H1 (cell line): ENCODE measurements around the gene FAT3. TPM values are rescaled to one million over a fixed set of nuclear protein-coding genes. Genes with fewer than 3 reads are reported as not detected.

Source experiments
- CTCF ChIA-PET: fragments of 300-600 bp; sonication (Branson Sonifier 250); formaldehyde crosslinking; loops from one replicate; lab custom pipeline; 2021; ENCODE audit not compliant: partially characterized antibody; lab: Charles Lee
- POLR2A ChIA-PET: fragments of 300-600 bp; sonication (Branson Sonifier 250); formaldehyde crosslinking; loops from one replicate; lab custom pipeline; 2021; ENCODE audit warnings: inconsistent platforms; ENCODE audit not compliant: partially characterized antibody; lab: Charles Lee
- DNase-seq, 2 experiments: peaks; one replicate each; pipeline versions ENCODE4 v3.0.0 to v3.0.0-alpha.2; 2010 to 2022; ENCODE audit warnings: low spot score in 2 of 2, low read depth in 1 of 2, mixed read lengths in 1 of 2
- FAIRE-seq: peaks from 2 replicates; lab custom pipeline; 2011; peaks lifted over from hg19 to GRCh38; lab: Jason Lieb, UNC
- H2AFZ ChIP-seq: 2 replicates; pipeline ENCODE4 v1.8.1; 2012; ENCODE audit warnings: low read length, inconsistent platforms
- H2AK5ac ChIP-seq: 2 replicates; pipeline ENCODE4 v1.6.1; 2013; ENCODE audit warnings: low read depth, low read length
- H2BK120ac ChIP-seq: replicated peaks from 2 replicates; pipeline ENCODE3; 2013; ENCODE audit warnings: low read depth, low read length, inconsistent platforms
- H2BK12ac ChIP-seq: 2 replicates; pipeline ENCODE4 v1.6.1; 2013; ENCODE audit warnings: low read depth, low read length
- H2BK15ac ChIP-seq: 2 replicates; pipeline ENCODE4 v1.6.1; 2013; ENCODE audit warnings: low read length
- H2BK20ac ChIP-seq: 2 replicates; pipeline ENCODE4 v1.6.1; 2013; ENCODE audit warnings: low read length
- H2BK5ac ChIP-seq: 2 replicates; pipeline ENCODE4 v1.6.1; 2013; ENCODE audit warnings: low read depth, low read length
- H3K14ac ChIP-seq: 2 replicates; pipeline ENCODE4 v1.6.1; 2013; ENCODE audit warnings: inconsistent platforms; ENCODE audit not compliant: insufficient read length
- H3K18ac ChIP-seq: 2 replicates; pipeline ENCODE4 v1.6.1; 2013; ENCODE audit warnings: low read length; ENCODE audit errors: extremely low read depth
- H3K23ac ChIP-seq: 2 replicates; pipeline ENCODE4 v1.6.1; 2013; ENCODE audit warnings: inconsistent platforms; ENCODE audit not compliant: insufficient read length
- H3K23me2 ChIP-seq: 2 replicates; pipeline ENCODE4 v1.6.1; 2013; ENCODE audit warnings: low read depth, low read length
- H3K27ac ChIP-seq: 2 replicates; pipeline ENCODE4 v1.6.1; 2011; ENCODE audit warnings: low read depth, low read length, inconsistent platforms
- H3K27me3 ChIP-seq, 4 experiments: replicated peaks in 1 of 4; 1 replicate in 1 of 4; 2 replicates in 3 of 4; pipeline versions ENCODE4 v1.6.1 to v1.8.1; 2011 to 2013; ENCODE audit warnings: low read length in 3 of 4, mild to moderate bottlenecking in 3 of 4, inconsistent platforms in 2 of 4, mixed read lengths in 2 of 4, moderate library complexity in 1 of 4; ENCODE audit not compliant: control insufficient read depth in 3 of 4, insufficient read depth in 3 of 4; ENCODE audit errors: extremely low read depth in 1 of 4
- H3K36me3 ChIP-seq, 4 experiments: 2 replicates each; pipeline versions ENCODE4 v1.6.1 to v1.8.1; 2011 to 2013; ENCODE audit warnings: mild to moderate bottlenecking in 4 of 4, low read length in 3 of 4, moderate library complexity in 2 of 4, control low read depth in 1 of 4, inconsistent platforms in 1 of 4; ENCODE audit not compliant: insufficient read depth in 4 of 4, control insufficient read depth in 2 of 4
- H3K4ac ChIP-seq: replicated peaks from 2 replicates; pipeline ENCODE3; 2013; ENCODE audit warnings: low read length, low read depth, mixed read lengths, inconsistent platforms; ENCODE audit not compliant: insufficient read length
- H3K4me1 ChIP-seq, 4 experiments: replicated peaks in 1 of 4; 1 replicate in 1 of 4; 2 replicates in 3 of 4; pipeline versions ENCODE4 v1.6.1 to v1.8.1; 2011 to 2013; ENCODE audit warnings: low read length in 3 of 4, inconsistent platforms in 2 of 4, mixed read lengths in 1 of 4; ENCODE audit not compliant: insufficient read depth in 4 of 4, control insufficient read depth in 3 of 4
- H3K4me2 ChIP-seq, 2 experiments: 2 replicates each; pipeline versions ENCODE4 v1.6.1 to v1.8.1; 2011 to 2013; ENCODE audit warnings: low read depth in 2 of 2, low read length in 2 of 2, control low read depth in 1 of 2, inconsistent platforms in 1 of 2, mild to moderate bottlenecking in 1 of 2; ENCODE audit not compliant: insufficient read depth in 1 of 2
- H3K4me3 ChIP-seq, 4 experiments: fragments of 200-600, 300-600 bp in 1 of 4; sonication (generic), shearing (Covaris generic), sonication (Bioruptor Twin) in 1 of 4; 2 replicates each; pipeline versions ENCODE4 v1.5.1 to v1.8.1; 2011 to 2016; ENCODE audit warnings: low read length in 4 of 4, low read depth in 3 of 4, control low read depth in 2 of 4, inconsistent platforms in 2 of 4, mild to moderate bottlenecking in 2 of 4, mixed read lengths in 1 of 4, moderate library complexity in 1 of 4; ENCODE audit not compliant: insufficient read depth in 2 of 4; ENCODE audit errors: extremely low read depth in 1 of 4
- H3K56ac ChIP-seq: replicated peaks from 2 replicates; pipeline ENCODE3; 2013; ENCODE audit warnings: low read depth, mild to moderate bottlenecking, mixed read lengths, low read length, inconsistent platforms; ENCODE audit not compliant: insufficient read length
- H3K79me1 ChIP-seq: 2 replicates; pipeline ENCODE4 v1.6.1; 2013; ENCODE audit warnings: low read depth, low read length, control low read depth
- H3K79me2 ChIP-seq, 2 experiments: 2 replicates each; pipeline versions ENCODE4 v1.6.1 to v1.8.1; 2012 to 2013; ENCODE audit warnings: low read length in 2 of 2, mild to moderate bottlenecking in 2 of 2, inconsistent platforms in 1 of 2; ENCODE audit not compliant: insufficient read depth in 2 of 2, control insufficient read depth in 1 of 2
- H3K9ac ChIP-seq, 4 experiments: replicated peaks in 1 of 4; 1 replicate in 1 of 4; 2 replicates in 3 of 4; pipeline versions ENCODE4 v1.6.1 to v1.8.1; 2011 to 2013; ENCODE audit warnings: low read depth in 3 of 4, low read length in 3 of 4, control low read depth in 2 of 4, mild to moderate bottlenecking in 2 of 4, moderate library complexity in 2 of 4, inconsistent platforms in 1 of 4; ENCODE audit errors: extremely low read depth in 1 of 4
- H3K9me3 ChIP-seq, 2 experiments: 2 replicates each; pipeline versions ENCODE4 v1.6.1 to v1.8.1; 2012 to 2013; ENCODE audit warnings: mild to moderate bottlenecking in 2 of 2, moderate library complexity in 2 of 2, control low read depth in 1 of 2, inconsistent platforms in 1 of 2, low read depth in 1 of 2, low read length in 1 of 2, mixed read lengths in 1 of 2; ENCODE audit not compliant: insufficient read depth in 2 of 2
- H4K20me1 ChIP-seq, 2 experiments: replicated peaks in 1 of 2; 2 replicates each; pipeline versions ENCODE3 to v1.8.1; 2011 to 2013; ENCODE audit warnings: inconsistent platforms in 2 of 2, low read length in 2 of 2, mild to moderate bottlenecking in 1 of 2; ENCODE audit not compliant: insufficient read depth in 2 of 2, control insufficient read depth in 1 of 2
- H4K5ac ChIP-seq: 2 replicates; pipeline ENCODE4 v1.6.1; 2013; ENCODE audit warnings: low read length, low read depth, mixed read lengths, inconsistent platforms; ENCODE audit not compliant: insufficient read length
- H4K8ac ChIP-seq: 2 replicates; pipeline ENCODE4 v1.8.0; 2013; ENCODE audit warnings: mild to moderate bottlenecking, moderate library complexity, low read length, inconsistent platforms; ENCODE audit not compliant: insufficient read depth; ENCODE audit errors: extremely low read depth
- H4K91ac ChIP-seq: replicated peaks from 2 replicates; pipeline ENCODE3; 2013; ENCODE audit warnings: low read length, mixed read lengths, inconsistent platforms; ENCODE audit not compliant: insufficient read length
- ASH2L ChIP-seq: fragments of 200-600, 300-600 bp; sonication (generic); IDR thresholded peaks from one replicate; pipeline ENCODE4 v1.7.1; 2017; ENCODE audit warnings: low read length
- BCL11A ChIP-seq, 2 experiments: IDR thresholded peaks; one replicate each; pipeline ENCODE4 v1.6.1; 2011; ENCODE audit warnings: low read depth in 2 of 2, low read length in 2 of 2, mild to moderate bottlenecking in 2 of 2
- CEBPB ChIP-seq: IDR thresholded peaks from 2 replicates; pipeline ENCODE4 v1.6.1; 2012; ENCODE audit warnings: low read depth, low read length
- CHD2 ChIP-seq: IDR thresholded peaks from 2 replicates; pipeline ENCODE4 v1.6.1; 2012; ENCODE audit warnings: low read length, improper control_type of control experiment
- POLR2A ChIP-seq, 2 experiments: IDR thresholded peaks; 1 replicate in 1 of 2; 2 replicates in 1 of 2; pipeline ENCODE4 v1.6.1; 2011; ENCODE audit warnings: low read depth in 2 of 2, low read length in 2 of 2, mild to moderate bottlenecking in 2 of 2; ENCODE audit errors: control extremely low read depth in 1 of 2
- RFX5 ChIP-seq: IDR thresholded peaks from 2 replicates; pipeline ENCODE4 v1.6.1; 2011; ENCODE audit warnings: low read depth, low read length, improper control_type of control experiment, borderline replicate concordance
- SUZ12 ChIP-seq: fragments of 200-600 bp; sonication (generic); IDR thresholded peaks from 2 replicates; pipeline ENCODE4 v1.6.1; 2012; ENCODE audit warnings: mild to moderate bottlenecking, inconsistent platforms, low read length, moderate library complexity, mixed read lengths
- TAF7 ChIP-seq: optimal IDR thresholded peaks from 2 replicates; pipeline ENCODE3; 2011; ENCODE audit warnings: low read depth, mild to moderate bottlenecking, inconsistent platforms, low read length, moderate library complexity, borderline replicate concordance
- WGBS, 2 experiments: shearing (Covaris generic) in 1 of 2; methylation state at CpG; one replicate each; pipeline versions ENCODE4 v1.1.6 to v1.1.7; 2013 to 2015; ENCODE audit warnings: low lambda C conversion rate in 2 of 2, mixed read lengths in 2 of 2, inconsistent platforms in 1 of 2, low coverage in 1 of 2, missing lambda C conversion rate in 1 of 2; ENCODE audit not compliant: insufficient replicate concordance in 2 of 2, insufficient coverage in 1 of 2, insufficient read length in 1 of 2; ENCODE audit errors: extremely low coverage in 1 of 2, missing lambda C conversion rate in 1 of 2; 5-methylcytosine and 5-hydroxymethylcytosine counted together
- polyA plus RNA-seq, 7 experiments: library from polyadenylated mRNA; depleted of rRNA in 3 of 7; stranded (reverse) in 5 of 7; unstranded in 2 of 7; fragments of >200 nt in 5 of 7; fragments of 200-250 nt in 2 of 7; gene quantifications; 1 replicate in 5 of 7; 2 replicates in 1 of 7; 4 replicates in 1 of 7; pipeline versions ENCODE4 v1.2.1 to v1.2.3, GENCODE V29; 2011 to 2013; ENCODE audit warnings: missing spikeins in 2 of 7, mixed read lengths in 2 of 7
- total RNA-seq: library from RNA; stranded (reverse); fragmentation: NEBNext Ultra II Directional; extraction: Animal tissue kit (Norgen Biotek cat#: 25700); gene quantifications from 2 replicates; pipeline ENCODE4 v1.2.1, GENCODE V29; 2021

Gene FAT3
- total and polyA plus RNA-seq, 2 of the 8 experiments (the other 6 are each of a cell fraction or from before 2014, with no cell fraction given) = 7.2 to 18.4 TPM

DNA sequence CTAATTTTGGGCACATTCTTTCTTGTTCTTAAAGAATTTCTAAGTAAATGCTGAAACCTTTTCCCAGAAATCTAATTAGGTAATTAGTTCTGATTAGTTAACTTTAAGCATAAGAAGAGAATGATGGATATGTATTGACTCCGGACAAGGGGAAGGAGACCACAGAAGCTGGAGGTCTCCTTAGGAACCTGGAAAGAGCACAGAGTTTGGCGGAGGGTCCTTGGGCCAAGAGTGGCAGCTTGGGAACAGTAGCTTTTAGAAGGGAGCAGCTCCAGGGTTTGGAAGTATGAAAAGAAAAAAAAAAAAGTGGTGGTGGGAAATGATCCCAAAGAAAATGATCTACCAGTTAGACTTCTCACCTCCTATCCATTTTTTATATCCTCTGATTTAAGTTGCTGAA, 42.7 kb downstream of the FAT3 start:
- H4K20me1 ChIP-seq = peaks cover 0 to 2% of the 10 kb centered on the region in 2 experiments
- TF ChIP-seq POLR2A (IDR thresholded peaks at IDR 0.05; ENCODE audit: control extremely low read depth in 1 of 2, low read depth in 2 of 2, low read length in 2 of 2) (no peak), CHD2 (no peak), RFX5 (no peak), ASH2L (no peak), TAF7 (no peak), SUZ12 (no peak), CEBPB (no peak), BCL11A (IDR thresholded peaks at IDR 0.05; ENCODE audit: low read depth in 2 of 2, low read length in 2 of 2) (no peak)
- no peak overlapping the region for H3K56ac ChIP-seq
- no peak overlapping the region for H3K18ac ChIP-seq
- no peaks in the 10 kb centered on the region for H3K79me1 ChIP-seq
- 76% methylated on average over 2 of the region's 2 CpGs; no CpG with 5 or more reads in 1 of the 2 experiments for WGBS, 2 experiments
- H2BK5ac ChIP-seq = no peak overlapping the region
- ChIA-PET CTCF (interaction anchor here (0.6 to 1.3 kb wide), 3 partner anchors 10 to 448 kb away, joined by 3 to 5 read pairs (median 3); no protein-coding TSS in a partner anchor), POLR2A (interaction anchor here (1.3 kb wide), 1 partner anchor 10 kb away, joined by 3 read pairs; no protein-coding TSS in a partner anchor)
- H3K9ac ChIP-seq = no peak overlapping the region
- H4K8ac ChIP-seq = no peak overlapping the region
- no peak overlapping the region for H4K5ac ChIP-seq
- DNase-seq (no peak), FAIRE-seq (no peak)
- H3K23ac ChIP-seq = no peak overlapping the region
- H4K91ac ChIP-seq = no peak overlapping the region
- H3K79me2 ChIP-seq = 0 out of 4 replicates have a peak, but pooled peaks cover 0 to 3% of the 10 kb centered on the region in 2 experiments
- no peak overlapping the region for H2BK12ac ChIP-seq
- H2BK20ac ChIP-seq = no peak overlapping the region
- no peaks in the 10 kb centered on the region for H3K9me3 ChIP-seq
- H3K27ac ChIP-seq = no peak overlapping the region
- H3K23me2 ChIP-seq = no peaks in the 10 kb centered on the region
- H3K4me1 ChIP-seq = peaks cover 5 to 12% (median 6%) of the 10 kb centered on the region in 4 experiments; a peak in 6 of 7 replicates
- no peak overlapping the region for H3K4me3 ChIP-seq
- no peak overlapping the region for H2BK120ac ChIP-seq
- H3K4me2 ChIP-seq = no peak overlapping the region
- no peak overlapping the region for H3K4ac ChIP-seq
- no peak overlapping the region for H2BK15ac ChIP-seq
- no peak overlapping the region for H2AK5ac ChIP-seq
- H3K27me3 ChIP-seq = no peaks in the 10 kb centered on the region
- no peak overlapping the region for H3K14ac ChIP-seq
- H3K36me3 ChIP-seq = no peaks in the 10 kb centered on the region
- H2AFZ ChIP-seq = no peak overlapping the region
